Left renal cortex interstitium (tissue), 4 donors: ENCODE data around the gene MARCHF3. TPM values are rescaled to one million over a fixed set of nuclear protein-coding genes. Genes with fewer than 3 reads are reported as not detected.
"Not testable (repeated sequence)": the region's sequence is repeated elsewhere in the genome, so short reads cannot be mapped to it uniquely, and the experiment has no call there.

Experiments used
- DNase-seq, 4 donors: peaks; one replicate each; pipeline ENCODE4 v3.0.0-alpha.2; 2013; ENCODE audit warnings: low read depth in 4 of 4, low spot score in 2 of 4, missing footprints in 1 of 4
- polyA plus RNA-seq, 4 donors: library from polyadenylated mRNA; unstranded; fragments of 120-200 nt; gene quantifications; one replicate each; pipeline ENCODE4 v1.2.1, GENCODE V29; 2013; ENCODE audit not compliant: insufficient read length in 4 of 4

Gene MARCHF3
- polyA plus RNA-seq, 4 donors: 7.1 to 8.3 (median 7.2) TPM

DNA sequence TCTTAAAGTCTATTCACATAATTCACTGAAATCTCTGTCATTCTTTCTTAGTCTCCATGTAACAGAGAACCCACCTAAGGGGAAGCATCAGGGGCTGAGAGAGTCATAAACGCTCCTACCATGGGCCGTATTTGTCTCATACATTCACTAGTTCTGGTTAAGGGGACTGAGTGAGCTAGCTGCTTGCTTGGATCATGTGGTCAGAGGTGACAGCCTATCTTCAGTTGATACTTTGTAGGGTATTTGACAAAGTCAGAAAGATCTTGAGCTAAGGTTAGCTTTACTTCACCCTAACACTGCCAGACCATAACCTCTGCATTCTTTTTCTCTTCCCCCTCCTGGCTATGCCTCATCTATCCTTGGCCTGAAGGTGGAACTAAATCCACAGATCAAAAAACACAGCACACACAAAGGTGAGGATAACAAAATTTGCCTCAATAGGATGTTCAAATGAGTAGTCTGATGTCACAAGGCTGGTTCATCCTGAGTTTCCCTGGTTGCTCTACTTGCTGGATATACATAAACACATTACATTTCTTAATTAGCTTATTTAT lies 66.5 kb downstream of the MARCHF3 start:
- no peak for DNase-seq

DNA sequence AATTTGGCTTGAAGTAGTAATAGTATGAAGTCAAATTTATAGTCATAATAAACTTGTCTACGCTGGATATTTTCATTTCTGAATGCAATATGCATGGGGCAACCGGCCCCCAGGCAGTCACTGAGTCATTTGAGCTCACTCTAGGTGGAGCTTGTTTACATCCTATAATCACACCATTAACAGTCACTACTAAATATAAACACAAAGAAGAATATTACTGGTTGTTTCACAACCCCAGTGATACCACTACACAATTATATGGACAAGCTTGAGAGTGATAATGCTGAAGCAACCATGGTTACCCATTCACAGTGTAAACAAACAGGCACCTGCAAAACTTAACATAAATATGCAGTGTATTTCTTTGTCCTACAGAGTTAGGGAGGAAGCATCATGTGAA lies 68.7 kb downstream of the MARCHF3 start:
- no peak for DNase-seq

DNA sequence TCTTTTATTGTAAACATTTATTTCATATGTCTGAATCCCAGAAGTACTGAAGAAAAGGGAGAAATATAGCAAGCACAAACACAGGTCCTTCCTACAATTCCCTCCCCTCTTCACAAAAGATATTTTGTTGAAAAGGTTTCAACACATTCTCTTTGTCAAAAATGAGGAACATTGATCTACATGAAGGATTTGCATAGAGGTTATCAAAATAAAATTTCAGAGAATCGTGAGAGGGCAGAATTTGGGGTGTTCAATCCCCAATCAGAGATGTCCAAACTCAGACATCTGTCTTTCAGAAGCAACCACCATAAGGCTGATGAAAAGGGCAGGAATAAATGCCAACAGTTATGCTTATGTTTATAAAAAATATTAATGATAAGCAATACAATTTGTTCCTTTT lies 69.2 kb downstream of the MARCHF3 start:
- DNase-seq: no peak

DNA sequence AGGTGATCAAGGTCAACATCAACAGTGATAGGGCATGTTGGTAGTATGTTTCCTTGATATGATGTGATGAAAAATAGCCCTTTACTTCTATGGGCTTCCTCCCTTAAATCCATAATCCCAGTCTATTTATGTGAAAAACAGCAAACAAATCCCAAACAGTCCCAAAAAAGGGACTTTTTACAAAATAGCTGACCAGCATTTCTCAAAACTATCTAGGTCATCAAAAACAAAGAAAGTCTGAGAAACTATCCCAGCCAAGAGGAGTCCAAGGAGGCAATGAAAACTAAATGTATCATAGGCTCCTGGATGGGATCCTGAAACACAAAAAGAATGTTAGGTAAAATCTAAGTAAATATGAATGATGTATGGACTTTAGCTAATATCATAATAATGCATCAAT lies 71.2 kb downstream of the MARCHF3 start:
- no peak for DNase-seq

DNA sequence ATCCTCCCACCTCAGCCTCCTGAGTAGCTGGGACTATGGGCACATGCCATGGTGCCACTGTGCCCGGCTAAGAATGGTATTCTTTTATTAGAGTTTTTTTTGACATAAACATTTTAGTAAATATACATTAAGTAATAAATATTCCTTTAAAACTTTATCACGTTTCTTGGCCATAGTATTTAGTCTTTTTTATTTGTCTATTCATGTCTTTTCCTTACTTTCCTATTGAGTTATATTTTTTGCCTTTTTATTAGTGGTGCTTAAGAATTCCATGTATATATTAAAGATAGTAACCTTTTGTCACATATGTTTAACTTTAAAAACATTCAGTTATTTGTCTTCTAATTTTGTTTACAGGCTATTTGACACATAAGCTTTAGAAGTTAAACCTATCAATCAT lies 73.4 kb downstream of the MARCHF3 start:
- no peak for DNase-seq

DNA sequence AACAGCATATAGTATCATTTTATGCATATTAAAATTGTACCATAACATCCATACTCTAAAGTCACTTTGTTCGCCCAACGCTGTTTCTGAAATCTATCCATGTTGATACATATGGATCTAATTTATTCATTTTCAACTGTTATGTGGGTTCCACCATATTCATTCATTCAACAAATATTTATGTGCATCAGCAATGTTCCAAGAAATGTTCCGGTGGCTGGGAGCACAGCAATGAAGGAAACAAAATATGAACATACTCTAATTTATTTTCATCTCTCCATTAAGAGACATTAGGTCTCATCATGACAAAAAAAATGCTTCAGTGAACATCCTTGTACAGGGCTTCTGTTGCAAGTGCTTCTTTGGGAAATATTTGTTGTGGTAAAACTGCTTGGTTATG lies 75.4 kb downstream of the MARCHF3 start:
- DNase-seq: no peak

DNA sequence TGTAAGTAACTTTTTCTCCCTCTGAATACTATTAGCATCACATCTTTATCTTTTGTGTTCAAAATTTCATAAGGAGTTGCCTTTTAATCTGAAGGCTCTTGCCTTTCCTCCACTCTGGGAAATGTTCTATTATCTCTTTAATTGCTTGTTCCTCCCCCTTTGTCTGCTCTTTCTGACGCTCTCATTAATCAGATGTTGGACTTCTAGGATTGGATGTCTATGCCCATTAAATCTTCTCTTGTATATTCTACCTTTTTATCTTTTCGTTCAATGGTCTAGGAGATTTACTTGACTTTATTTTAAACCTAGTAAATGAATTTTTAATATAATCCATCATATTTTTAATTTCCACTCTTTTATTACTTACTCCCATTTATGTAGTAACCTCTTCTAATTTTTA lies 76.7 kb downstream of the MARCHF3 start:
- no peak for DNase-seq

DNA sequence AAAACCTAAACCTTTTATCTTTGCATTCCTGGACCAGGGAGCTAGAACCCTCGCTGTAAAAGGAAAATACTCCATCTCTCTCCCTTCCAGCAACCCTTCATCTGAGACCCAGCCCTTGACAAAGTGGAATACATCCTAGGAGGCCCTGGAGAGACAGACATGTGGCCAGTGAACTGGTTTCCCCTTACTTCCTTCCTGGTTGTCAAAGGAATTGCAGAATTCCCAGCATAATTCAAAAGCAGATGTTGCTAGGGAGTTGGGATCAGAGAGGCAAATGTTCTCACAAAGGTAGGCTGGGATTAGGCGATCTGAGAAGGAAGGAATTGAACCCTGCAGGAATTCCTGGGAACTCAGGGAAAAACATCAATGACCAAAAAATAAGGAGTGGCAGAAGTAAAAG lies 80.9 kb downstream of the MARCHF3 start:
- no peak for DNase-seq

DNA sequence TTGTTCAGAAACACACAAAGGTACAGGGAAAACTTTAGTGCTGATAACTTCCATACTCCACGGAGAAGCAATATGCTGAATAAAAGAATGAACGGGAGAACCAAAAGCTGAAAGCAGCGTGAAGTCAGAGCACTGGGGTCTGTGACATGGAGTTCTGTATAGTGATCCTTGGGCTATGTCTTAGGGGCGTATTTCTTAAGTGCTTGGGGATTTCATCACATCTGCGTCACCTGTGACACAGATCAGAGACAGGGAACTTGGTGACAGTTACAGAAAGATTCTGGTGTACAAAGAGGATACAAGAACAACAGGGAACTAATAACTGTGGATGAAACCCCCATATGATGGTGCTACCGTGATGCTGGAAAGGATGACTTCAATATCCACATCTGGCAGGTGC lies 81.9 kb downstream of the MARCHF3 start:
- no peak for DNase-seq

DNA sequence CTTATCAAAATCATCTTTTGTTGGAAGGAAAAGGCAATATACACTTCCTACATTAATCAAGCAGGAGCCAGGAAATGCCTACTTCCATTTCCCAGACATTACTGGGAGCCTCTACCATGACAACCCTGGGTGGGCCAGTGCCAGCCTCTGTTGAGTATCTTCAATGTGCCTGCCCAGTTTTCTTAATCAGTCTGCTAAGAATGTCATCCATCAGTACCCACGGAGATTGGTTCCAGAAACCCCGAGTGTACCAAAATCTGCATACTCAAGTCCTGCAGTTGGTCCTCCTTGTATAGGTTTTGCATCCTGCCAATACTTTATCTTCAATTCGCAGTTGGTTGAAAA lies 82.4 kb downstream of the MARCHF3 start:
- no peak for DNase-seq

DNA sequence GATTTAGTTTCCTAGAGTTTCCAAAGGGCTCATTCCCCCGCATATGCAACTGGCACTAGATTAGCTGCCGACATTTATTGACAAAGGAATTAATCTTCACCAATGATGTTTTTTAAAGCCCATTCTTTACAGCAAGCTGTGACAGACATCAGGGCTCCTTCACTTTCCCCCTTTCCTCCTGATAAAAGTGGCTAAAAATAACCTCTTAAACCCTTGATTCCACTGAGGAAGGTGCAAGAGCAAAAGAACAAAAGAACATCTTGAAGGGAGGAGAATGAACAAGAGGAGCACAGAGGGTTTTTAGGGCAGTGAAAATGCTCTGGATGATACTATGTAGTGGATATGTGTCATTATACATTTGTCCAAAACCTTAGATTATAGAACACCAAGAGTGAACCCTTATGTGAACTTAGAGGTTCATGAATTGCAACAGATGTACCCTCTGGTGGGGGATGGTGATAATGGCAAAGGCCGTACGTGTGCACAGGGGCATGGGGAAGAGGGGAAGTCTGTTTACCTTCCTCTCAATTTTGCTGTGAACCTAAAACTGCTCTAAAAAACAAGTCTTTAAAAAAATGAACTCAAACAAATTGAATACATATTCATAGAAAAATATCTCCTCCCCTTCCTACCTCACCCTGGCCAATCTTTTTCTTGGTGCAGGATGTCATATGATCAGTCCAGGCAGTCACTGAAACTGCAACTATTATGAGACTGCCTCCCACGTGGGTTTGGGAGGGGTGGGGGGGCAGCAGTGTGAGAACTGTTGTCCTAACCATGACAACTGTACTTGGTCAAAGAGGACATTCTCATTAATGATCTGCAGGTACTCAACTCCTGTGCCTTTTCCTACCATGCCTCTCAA lies 83.0 kb downstream of the MARCHF3 start:
- DNase-seq: no peak

DNA sequence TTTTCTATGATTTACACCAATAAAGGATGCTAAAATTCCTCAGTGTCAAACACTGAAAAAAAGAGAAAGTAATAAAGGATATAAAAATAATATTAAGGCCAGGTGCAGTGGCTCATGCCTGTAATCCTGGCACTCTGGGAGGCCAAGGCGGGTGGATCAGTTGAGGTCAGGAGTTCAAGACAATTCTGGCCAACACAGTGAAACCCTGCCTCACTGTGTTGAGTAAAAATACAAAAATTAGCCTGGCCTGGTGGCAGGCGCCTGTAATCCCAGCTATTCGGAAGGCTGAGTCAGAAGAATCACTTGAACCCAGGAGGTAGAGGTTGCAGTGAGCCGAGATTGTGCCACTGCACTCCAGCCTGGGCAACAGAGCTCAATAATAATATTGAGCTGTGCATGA lies 87.5 kb downstream of the MARCHF3 start:
- DNase-seq: not testable (repeated sequence)

DNA sequence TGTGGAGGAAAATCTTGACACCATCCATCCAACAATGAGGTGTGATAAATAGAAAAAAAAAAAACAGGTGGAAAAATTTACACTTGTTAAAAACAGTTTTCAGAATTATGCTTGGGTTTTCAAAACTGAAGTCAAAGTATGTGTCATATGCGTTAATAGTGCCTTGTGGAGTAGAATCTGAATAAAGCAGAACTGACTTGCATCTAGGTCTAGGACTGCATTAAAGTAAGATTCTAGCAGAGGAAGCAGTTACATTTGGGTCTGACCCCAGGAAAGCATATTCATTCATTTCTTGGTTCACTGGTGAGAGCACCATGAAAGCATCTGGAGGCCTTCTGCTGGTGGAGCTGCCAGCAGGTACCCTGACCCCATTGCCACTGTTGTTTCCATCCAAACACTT lies 89.0 kb downstream of the MARCHF3 start:
- DNase-seq: no peak

DNA sequence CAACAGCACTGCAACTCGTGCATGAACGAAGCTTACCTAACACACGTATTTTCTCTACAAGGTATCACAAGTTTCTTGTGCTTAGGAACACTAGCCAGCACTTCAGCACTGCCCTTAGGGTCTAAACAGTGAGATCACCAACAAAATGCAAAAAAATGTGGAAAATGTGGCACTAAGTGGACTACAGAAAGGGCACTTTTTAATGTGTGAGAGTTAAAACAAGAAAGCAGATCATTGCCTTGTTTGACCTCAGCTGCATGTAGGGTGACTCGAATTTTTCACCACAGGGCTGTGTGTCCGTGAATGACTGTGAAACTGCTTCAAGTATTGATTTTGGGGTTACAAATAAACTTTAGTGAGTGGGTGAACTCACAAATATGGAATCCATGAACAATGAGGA lies 90.5 kb downstream of the MARCHF3 start:
- no peak for DNase-seq

DNA sequence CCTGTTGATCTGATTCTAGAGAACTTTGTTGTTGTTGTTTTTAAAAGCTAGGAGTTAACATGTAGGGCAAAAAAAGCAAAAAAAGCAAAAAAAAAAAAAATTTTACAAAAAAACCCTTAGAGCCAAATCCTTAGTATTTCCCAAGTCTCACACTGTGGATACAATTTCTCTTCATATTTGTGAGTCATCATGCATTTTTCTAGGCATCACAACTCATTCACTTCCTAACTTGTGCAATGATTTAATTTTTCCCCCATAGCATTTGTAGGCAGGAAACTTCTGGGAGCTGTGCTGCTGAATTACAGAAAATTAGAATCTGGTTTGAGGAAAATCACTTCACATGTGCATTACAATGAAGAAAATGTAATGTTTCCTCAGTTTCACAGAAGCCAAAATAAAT lies 91.9 kb downstream of the MARCHF3 start:
- DNase-seq: no peak

DNA sequence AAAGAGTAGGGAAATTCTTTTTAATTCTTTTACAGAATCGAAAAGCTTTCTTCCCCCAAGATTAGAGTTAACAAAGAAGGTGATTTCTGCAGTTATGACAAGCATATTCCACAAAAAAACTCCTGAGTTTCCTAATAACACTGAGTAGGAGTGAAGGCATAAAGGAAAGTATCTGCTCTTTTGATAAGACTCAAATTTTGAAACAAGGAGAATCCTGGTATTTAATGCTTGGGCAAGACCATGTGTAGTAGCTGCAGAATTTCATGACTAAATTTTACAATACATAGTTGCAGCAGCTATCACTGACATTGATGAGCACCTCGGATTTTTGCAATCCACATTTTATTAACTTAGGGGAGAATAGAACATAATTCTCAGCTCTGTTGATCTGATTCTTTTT lies 92.6 kb downstream of the MARCHF3 start:
- DNase-seq: no peak

DNA sequence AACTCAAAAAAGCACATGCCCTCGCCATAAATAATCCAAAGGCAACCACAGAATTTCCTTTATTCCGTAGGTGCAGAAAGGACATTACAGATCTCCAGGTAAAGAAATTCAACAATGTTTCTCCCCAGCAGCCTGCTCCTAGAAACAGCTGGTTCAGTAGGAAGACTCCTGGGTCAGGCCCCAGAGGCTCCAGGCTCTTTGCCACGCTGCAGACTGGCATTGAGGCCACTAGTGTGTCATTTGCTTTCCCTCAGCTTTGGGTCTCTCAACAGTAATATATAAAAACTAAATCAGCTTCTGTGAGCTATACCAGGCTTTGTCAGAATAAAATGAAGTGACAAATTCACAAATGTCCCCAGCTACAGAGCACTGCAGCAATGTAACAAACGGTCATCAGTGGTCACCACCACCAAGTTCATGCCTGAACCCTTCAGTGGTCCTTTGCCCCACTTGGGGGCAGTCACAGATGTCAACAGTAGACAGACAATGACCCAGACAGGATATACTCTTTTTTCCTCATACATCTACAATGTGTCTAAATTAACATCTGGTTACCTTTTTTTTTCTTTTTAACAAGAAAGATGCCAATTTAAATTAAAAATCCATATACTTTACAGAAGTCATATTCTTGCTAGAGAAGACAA lies 93.5 kb downstream of the MARCHF3 start:
- DNase-seq: no peak

DNA sequence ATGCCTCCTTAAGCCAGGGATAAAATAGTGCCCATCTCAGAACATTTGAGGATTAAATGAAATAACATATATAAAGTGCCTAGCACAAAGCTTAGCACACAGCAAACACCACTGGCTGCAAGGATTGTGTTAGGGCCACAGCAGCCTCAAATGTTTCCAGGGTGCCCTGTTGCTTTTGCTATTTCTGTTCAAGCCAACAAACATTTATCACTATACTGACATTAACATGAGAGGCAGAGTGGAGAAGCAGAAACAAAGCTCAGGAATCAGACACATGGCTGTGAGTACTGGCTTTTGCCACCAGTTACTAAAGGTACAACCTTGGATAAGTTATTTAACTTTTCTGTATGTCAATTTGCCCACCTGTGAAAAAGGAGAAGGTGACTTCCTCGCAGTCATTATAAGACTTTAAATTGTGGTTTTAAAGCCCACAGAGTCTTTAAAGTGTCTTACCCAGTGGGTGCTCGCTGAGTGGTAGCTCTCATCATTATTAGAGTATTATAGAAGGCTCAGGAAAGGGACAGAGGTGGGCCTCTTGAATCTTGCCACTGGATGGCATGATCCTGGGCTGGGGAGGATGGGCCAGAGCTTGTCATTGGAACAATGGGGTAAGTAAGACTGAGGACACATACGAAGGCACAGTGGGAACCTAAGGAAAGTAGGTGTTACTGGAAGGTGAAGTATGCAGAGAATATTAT lies 98.2 kb downstream of the MARCHF3 start:
- no peak for DNase-seq

DNA sequence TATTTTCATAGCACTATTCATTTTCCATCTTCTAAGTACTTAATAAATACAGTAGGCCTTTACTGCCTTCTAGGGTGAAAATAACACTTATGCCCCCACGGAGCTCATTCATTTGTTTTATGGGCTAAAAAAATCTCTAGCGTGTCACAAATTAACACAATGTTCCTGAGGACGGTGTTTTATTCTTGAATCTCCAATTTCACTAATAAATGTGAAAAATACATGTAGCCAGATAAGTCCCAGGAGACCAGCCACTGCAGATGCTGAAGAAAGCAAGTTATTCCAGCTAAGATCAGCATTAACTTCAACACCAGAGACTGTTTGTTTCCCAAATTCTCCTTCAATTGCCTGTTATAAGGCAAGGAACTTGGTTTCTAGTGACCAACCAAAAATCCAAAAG lies 102.3 kb downstream of the MARCHF3 start:
- DNase-seq: no peak

DNA sequence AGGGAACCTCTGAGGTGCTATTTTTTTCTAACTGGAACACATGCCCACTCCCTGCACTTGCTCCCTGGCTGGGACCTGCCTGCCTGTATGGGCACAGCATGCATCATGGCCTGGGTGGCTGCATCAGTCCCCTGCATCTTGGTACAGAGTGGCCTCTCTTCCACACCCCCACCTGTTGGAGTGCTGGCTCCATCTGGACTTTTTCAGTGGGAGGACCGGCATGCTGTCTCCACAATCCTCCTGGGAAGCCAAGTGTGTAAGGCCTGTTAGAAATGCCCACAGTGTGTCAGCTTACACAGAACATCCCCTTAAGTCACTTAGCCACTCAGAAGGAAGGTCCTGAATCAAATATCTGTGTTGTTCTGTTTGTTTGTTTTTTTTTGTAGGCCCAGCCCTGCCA lies 102.9 kb downstream of the MARCHF3 start:
- no peak for DNase-seq

DNA sequence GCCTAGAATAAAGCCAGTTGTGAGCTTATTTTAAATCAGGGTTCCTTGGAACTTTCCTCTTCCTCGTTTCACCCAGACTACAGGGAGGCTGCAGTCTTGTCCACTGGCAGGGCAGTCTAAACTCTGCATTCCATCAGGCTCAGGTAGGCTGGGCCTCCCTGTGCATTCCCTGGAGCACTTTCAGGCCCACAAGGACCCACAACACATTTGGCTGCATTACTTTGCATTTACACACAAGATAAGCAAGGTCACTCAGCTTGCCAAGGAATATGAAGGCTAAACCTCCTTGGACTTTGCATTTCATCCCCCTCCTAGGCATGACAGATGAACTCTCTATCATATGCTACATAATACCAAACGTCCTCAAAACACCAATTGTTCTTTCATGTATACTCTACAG lies 104.2 kb downstream of the MARCHF3 start:
- DNase-seq: no peak

DNA sequence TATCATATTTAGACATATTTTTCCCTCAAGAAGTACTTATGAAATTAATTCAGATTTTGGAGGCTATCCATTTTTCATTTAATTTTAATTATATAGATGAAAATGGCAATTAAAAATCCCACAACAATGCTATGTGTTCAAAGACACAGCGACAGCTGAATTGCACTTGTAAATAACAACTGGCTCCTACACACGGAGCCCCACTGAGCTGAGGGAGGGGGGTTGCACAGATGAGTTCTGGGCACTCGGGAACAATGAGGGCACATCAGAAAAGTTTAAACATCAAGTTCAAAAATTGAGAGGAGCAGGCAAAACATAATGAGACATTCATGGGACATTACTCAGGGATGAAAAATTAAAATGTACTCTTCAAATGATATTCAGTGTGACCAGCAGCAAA lies 104.9 kb downstream of the MARCHF3 start:
- no peak for DNase-seq
